NOMO-1 treated with DMSO at 0.1 percent for 48 hours (cell line): Measurements from ENCODE around the gene FGF19.

ENCODE experiments used
- DNase-seq: peaks from one replicate; lab custom pipeline; 2025; ENCODE audit not compliant: unreplicated experiment; lab: John Stamatoyannopoulos, UW

The FGF19 gene

DNA sequence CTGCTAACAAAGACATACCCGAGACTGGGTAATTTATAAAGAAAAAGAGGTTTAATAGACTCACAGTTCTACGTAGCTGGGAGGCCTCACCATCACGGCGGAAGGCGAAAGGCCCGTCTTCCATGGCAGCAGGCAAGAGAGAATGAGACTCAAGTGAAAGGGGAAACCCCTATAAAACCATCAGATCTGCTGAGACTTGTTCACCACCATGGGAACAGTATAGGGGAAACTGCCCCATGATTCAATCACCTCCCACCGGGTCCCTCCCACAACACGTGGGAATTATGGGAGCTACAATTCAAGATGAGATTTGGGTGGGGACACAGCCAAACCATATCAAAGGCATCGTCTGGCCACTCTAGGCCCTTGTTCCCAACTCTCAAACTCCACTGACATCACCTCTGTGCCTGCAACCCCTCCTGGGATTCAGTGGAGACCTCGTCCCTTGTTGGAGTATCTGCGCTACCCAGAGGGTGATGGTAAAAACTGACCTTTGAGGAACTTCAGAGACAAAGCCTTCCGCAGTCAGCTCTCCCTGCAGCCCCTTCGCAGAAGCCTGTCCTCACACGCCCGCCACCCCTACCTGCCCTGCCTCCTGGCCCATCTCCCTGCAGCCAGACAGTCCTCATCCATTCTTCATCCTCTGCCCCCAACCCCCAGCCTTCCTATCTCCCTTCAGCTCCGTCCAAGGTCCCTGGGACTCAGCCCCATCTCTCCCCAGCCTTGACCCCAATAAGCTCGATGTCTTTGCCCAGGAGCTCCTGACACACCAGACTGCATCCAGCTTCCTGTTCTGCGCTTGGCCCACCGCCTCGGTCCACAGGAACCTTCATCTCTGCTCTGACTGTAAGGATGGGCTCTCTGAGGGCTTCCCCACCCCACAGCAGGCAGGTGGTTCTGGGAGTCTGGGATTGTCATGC is 47.0 kb downstream of the FGF19 start:
- no peak for DNase-seq

DNA sequence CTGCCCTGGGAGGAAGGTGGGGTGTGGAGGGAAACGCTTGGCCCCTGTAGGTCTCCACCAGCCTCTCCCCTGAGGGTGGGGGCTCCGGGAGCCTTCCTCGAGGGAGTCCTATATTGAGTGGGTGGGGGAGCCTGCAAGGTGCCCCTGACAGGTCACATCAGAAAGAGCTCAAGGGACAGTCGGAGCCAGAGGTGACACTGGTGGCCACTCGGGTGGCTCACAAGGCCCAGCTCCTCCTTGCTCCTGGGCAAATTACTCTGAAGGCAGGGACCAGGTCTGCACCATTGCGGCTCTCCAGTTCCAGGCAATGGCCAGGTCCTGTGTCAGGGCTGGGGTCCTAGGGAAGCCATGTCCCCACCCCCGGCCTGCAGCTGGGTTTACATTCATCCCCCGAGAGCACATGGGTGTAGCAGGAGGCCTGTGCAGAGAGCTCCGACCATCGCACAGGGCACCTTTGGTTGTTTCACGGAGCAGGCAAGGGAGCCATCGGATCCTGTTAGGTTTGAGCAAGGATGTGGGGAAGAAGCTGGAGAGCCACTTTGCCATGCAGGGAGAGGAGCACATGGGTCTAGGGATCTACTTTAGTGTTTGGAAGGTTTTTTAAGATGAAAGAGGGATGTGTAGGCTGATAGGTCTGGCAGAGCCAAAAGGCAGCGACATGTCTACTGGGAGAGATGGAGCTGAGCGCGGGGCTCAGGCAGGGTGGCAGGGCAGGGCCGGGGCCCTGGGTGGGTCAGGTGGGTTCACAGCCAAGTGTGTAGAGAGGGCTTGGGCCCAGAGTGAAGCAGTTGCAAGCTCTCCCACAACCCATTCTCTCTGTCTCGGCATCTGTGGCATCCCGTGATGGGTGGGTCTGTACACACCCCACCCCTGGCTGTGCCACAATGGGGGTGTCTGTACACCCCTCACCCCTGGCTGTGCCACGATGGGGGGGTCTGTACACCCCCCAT is 48.1 kb downstream of the FGF19 start:
- no peak for DNase-seq

GRCh38 chr11:69654660-69655478 is 49.0 kb downstream of the FGF19 start:
- no peak for DNase-seq

- no peak for DNase-seq
These were observed 49.7 kb downstream of the FGF19 start for GRCh38 chr11:69654001-69654659.

- no peak for DNase-seq
These were observed 50.3 kb downstream of the FGF19 start for GRCh38 chr11:69653406-69653960.

GRCh38 chr11:69652999-69653398 is 50.8 kb downstream of the FGF19 start:
- DNase-seq: no peak

DNA sequence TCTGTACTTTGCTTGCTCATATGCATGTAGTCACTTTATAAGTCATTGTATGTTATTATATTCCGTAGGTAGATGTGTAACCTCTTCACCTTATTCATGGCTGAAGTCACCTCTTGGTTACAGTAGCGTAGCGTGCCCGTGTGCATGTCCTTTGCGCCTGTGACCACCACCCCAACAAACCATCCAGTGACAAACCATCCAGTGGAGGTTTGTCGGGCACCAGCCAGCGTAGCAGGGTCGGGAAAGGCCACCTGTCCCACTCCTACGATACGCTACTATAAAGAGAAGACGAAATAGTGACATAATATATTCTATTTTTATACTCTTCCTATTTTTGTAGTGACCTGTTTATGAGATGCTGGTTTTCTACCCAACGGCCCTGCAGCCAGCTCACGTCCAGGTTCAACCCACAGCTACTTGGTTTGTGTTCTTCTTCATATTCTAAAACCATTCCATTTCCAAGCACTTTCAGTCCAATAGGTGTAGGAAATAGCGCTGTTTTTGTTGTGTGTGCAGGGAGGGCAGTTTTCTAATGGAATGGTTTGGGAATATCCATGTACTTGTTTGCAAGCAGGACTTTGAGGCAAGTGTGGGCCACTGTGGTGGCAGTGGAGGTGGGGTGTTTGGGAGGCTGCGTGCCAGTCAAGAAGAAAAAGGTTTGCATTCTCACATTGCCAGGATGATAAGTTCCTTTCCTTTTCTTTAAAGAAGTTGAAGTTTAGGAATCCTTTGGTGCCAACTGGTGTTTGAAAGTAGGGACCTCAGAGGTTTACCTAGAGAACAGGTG is 51.8 kb downstream of the FGF19 start:
- no peak for DNase-seq

GRCh38 chr11:69650832-69651344 is 52.9 kb downstream of the FGF19 start:
- DNase-seq: no peak

DNA sequence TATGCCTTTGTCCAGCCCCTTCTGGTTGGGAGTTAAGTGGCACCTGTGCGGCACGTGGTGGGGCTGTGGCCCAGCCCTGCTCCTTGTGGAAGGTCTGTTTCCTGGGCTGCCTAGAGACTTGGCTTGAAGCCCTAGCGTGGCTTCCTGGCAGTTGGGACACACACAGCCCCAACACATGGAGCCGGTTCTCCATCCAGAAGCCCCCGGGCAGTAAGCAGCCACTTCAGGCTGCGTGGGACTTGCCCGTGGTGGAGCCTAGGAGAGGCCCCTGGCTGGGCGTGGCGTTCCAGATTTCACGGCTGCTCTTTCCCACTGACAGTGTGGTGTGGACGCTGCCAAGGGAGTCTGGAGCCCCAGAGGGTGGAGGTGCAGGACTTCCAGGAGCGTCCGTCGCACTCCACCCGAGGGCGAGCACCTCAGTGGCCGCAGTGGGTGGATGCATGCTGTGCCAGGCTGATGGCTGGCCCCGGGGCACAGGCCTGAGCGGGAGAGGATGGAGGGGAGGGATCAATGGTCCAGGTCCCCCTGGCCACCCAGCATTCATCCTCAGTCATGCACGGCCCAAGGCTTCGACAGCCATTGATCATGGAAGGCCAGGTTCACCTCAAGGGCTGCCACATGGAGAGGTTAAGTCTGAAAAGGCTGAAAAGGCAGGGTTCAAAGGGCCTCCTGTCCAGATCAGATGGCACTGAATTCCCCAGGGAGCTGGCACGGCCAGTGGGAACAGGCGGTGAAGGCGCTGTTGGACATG is 53.6 kb downstream of the FGF19 start:
- DNase-seq: no peak

GRCh38 chr11:69649576-69649900 is 54.3 kb downstream of the FGF19 start:
- no peak for DNase-seq

GRCh38 chr11:69648679-69649575 is 54.9 kb downstream of the FGF19 start:
- DNase-seq: no peak
